Activated T-cell treated with anti-CD3 and anti-CD28 coated beads for 24 hours (primary cell): ENCODE results near the gene A2M.
"Not testable (repeated sequence)": the region's sequence is repeated elsewhere in the genome, so short reads cannot be mapped to it uniquely, and the experiment has no call there.

Experiments used
- DNase-seq: peaks from one replicate; pipeline ENCODE4 v3.0.0-alpha.2; 2020; ENCODE audit warnings: low read depth

The A2M gene

GRCh38 chr12:9115731-9116559 lies at the start of gene A2M:
Gene A2M, minus strand, starts transcription at chr12:9115919. Its CDS starts 70 bp downstream, at chr12:9115849.
- DNase-seq, result no peak

- no peak for DNase-seq
Measured at GRCh38 chr12:9163392-9163791, 47.7 kb upstream of the A2M start.

GRCh38 chr12:9156119-9156518 lies 40.4 kb upstream of the A2M start:
- DNase-seq, result no peak

- DNase-seq, result no peak
Measured at GRCh38 chr12:9149372-9149771, 33.7 kb upstream of the A2M start.

- DNase-seq, result no peak
Measured at GRCh38 chr12:9148926-9149325, 33.2 kb upstream of the A2M start.

GRCh38 chr12:9147461-9147860 lies 31.7 kb upstream of the A2M start:
- no peak for DNase-seq

GRCh38 chr12:9144730-9145106 lies 29.0 kb upstream of the A2M start:
- no peak for DNase-seq

- DNase-seq, result no peak
Measured at GRCh38 chr12:9143929-9144729, 28.4 kb upstream of the A2M start.

GRCh38 chr12:9143137-9143536 lies 27.4 kb upstream of the A2M start:
- no peak for DNase-seq

- not testable (repeated sequence) for DNase-seq
Measured at GRCh38 chr12:9139588-9140290, 24.0 kb upstream of the A2M start.

GRCh38 chr12:9135903-9136310 lies 20.2 kb upstream of the A2M start:
- no peak for DNase-seq

GRCh38 chr12:9134981-9135628 lies 19.4 kb upstream of the A2M start:
- DNase-seq, result no peak

GRCh38 chr12:9133216-9133916 lies 17.6 kb upstream of the A2M start:
- no peak for DNase-seq

GRCh38 chr12:9132008-9132535 lies 16.4 kb upstream of the A2M start:
- no peak for DNase-seq

GRCh38 chr12:9130244-9130643 lies 14.5 kb upstream of the A2M start:
- DNase-seq, result no peak

GRCh38 chr12:9127936-9128663 lies 12.4 kb upstream of the A2M start:
- DNase-seq, result no peak

- DNase-seq, result no peak
Measured at GRCh38 chr12:9127484-9127883, 11.8 kb upstream of the A2M start.

GRCh38 chr12:9124383-9125031 lies 8.8 kb upstream of the A2M start:
- no peak for DNase-seq

GRCh38 chr12:9123781-9124382 lies 8.2 kb upstream of the A2M start:
- no peak for DNase-seq
